ENCODE data around the gene C6orf132. TPM values are rescaled to one million over a fixed set of nuclear protein-coding genes. Genes with fewer than 3 reads are reported as not detected.

Gene C6orf132
- total and polyA plus RNA-seq, 10 of the 15 experiments (the other 5 are each of a cell fraction or from before 2014, with no cell fraction given), result 0.04 to 0.05 TPM; not detected in 8

DNA sequence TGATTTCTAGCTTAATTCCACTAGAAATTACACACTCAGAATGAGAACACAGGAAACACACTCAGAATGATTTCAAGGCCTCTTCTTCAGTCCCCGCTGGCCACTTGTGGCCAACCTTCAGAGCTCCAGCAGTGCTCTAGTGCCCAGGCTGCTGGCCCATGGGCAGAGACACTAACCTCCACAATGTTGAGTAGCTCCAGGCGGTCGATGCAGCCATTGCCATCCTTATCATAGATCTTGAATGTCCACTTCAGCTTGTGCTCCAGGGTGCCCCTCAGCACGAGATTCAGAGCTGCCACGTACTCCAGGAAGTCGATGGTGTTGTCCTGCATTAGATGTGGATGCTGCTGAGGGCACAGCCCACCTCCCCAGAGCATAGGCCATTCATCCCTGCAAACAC, 46.0 kb upstream of the C6orf132 start (continued):
- TF ChIP-seq, protein P1, sequence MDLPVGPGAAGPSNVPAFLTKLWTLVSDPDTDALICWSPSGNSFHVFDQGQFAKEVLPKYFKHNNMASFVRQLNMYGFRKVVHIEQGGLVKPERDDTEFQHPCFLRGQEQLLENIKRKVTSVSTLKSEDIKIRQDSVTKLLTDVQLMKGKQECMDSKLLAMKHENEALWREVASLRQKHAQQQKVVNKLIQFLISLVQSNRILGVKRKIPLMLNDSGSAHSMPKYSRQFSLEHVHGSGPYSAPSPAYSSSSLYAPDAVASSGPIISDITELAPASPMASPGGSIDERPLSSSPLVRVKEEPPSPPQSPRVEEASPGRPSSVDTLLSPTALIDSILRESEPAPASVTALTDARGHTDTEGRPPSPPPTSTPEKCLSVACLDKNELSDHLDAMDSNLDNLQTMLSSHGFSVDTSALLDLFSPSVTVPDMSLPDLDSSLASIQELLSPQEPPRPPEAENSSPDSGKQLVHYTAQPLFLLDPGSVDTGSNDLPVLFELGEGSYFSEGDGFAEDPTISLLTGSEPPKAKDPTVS (IDR thresholded peaks at IDR 0.05; ENCODE audit: low read depth, low read length), result no peak
- TF ChIP-seq SREBF2 (IDR thresholded peaks at IDR 0.05; ENCODE audit: low read length), result no peak
- no peak for TF ChIP-seq RCOR1 (conservative IDR thresholded peaks at IDR 0.05; ENCODE audit: low read depth, low read length)
- no peak for TF ChIP-seq MEF2B (IDR thresholded peaks at IDR 0.05; ENCODE audit: partially characterized antibody, poor library complexity, severe bottlenecking)
- no peak for TF ChIP-seq HDAC2 (IDR thresholded peaks at IDR 0.05)

DNA sequence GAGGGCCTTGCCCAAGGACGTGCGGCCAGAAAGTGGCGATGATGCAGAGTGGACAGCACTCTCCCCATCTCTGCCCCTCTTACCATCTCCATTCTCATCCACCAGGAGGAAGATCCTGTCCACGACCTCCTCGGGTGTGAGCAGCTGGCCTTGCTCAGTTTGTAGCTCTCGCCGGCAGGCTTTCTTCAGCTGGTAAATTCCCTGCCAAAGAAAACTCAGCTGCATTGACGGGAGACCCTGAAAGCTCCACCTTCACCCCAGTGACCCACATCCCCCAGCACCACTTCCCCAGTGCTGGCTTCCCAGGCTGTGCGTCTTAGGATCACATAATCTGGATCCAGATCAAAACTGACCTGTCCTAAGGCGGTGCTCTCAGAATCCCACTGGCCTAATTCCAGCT, 43.2 kb upstream of the C6orf132 start:
- Histone ChIP-seq H3K27me3 (replicated peaks in 1 of 2; ENCODE audit: control insufficient read depth in 2 of 2, insufficient read depth in 2 of 2, low read length in 1 of 2) (no peaks in the 10 kb centered on the region; a peak in 1 of 4 replicates), H3K4me1 (ENCODE audit: control insufficient read depth, insufficient read depth, low read length) (no peaks in the 10 kb centered on the region), H3K9me3 (replicated peaks; ENCODE audit: control insufficient read depth, insufficient read depth, low read length) (no peaks in the 10 kb centered on the region), H2AFZ (ENCODE audit: control insufficient read depth, low read depth, low read length) (no peak overlapping the region), H3K4me2 (ENCODE audit: control insufficient read depth, insufficient read depth) (no peak overlapping the region), H3K9ac (ENCODE audit: control insufficient read depth, insufficient read depth, low read length) (no peak overlapping the region), H3K4me3 (no peak overlapping the region), H3K36me3 (ENCODE audit: control insufficient read depth in 2 of 2, insufficient read depth in 2 of 2, low read length in 1 of 2) (no peaks in the 10 kb centered on the region), H4K20me1 (ENCODE audit: control insufficient read depth, insufficient read depth) (no peaks in the 10 kb centered on the region), H3K27ac (ENCODE audit: control insufficient read depth, insufficient read depth) (no peak overlapping the region), H3K79me2 (ENCODE audit: control insufficient read depth, insufficient read depth, low read length) (no peaks in the 10 kb centered on the region)
- ChIA-PET POLR2A (no interaction called here), SMC1A (ENCODE audit: uncharacterized antibody, unreplicated experiment) (no interaction called here), CTCF (interaction anchor here (0.9 kb wide), 2 partner anchors 32 to 51 kb away, joined by 3 read pairs; no protein-coding TSS in a partner anchor), RAD21 (ENCODE audit: unreplicated experiment) (no interaction called here)
- in situ Hi-C loops (cut with MboI) (no loop called here), intact Hi-C loops (cut with micrococcal nuclease; ENCODE audit: unreplicated experiment) (no loop called here)
- BruUV-seq (replicated peaks), result no TSS peak
- ATAC-seq (no peak), FAIRE-seq (no peak), DNase-seq (ENCODE audit: low read depth, low spot score) (no peak)
- 71% methylated on average over 10 of the region's 10 CpGs for WGBS (ENCODE audit: insufficient coverage, insufficient replicate concordance, low lambda C conversion rate, missing lambda C conversion rate)
- TF ChIP-seq RFX5 (IDR thresholded peaks at IDR 0.05; ENCODE audit: low read depth, low read length), result no peak
- TF ChIP-seq SMAD5 (IDR thresholded peaks at IDR 0.05; ENCODE audit: low read depth), result no peak
- TF ChIP-seq YY1 (IDR thresholded peaks at IDR 0.05; ENCODE audit: low read depth, low read length), result no peak
- TF ChIP-seq, protein P1 (IDR thresholded peaks at IDR 0.05; ENCODE audit: low read depth, low read length), result no peak
- TF ChIP-seq TARDBP (IDR thresholded peaks at IDR 0.05; ENCODE audit: borderline replicate concordance), result no peak
- no peak for TF ChIP-seq IRF4 (IDR thresholded peaks at IDR 0.05; ENCODE audit: low read depth, low read length)
- TF ChIP-seq, protein P2, sequence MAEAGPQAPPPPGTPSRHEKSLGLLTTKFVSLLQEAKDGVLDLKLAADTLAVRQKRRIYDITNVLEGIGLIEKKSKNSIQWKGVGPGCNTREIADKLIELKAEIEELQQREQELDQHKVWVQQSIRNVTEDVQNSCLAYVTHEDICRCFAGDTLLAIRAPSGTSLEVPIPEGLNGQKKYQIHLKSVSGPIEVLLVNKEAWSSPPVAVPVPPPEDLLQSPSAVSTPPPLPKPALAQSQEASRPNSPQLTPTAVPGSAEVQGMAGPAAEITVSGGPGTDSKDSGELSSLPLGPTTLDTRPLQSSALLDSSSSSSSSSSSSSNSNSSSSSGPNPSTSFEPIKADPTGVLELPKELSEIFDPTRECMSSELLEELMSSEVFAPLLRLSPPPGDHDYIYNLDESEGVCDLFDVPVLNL (IDR thresholded peaks at IDR 0.05; ENCODE audit: low read depth, low read length), result no peak
- TF ChIP-seq, protein P3, sequence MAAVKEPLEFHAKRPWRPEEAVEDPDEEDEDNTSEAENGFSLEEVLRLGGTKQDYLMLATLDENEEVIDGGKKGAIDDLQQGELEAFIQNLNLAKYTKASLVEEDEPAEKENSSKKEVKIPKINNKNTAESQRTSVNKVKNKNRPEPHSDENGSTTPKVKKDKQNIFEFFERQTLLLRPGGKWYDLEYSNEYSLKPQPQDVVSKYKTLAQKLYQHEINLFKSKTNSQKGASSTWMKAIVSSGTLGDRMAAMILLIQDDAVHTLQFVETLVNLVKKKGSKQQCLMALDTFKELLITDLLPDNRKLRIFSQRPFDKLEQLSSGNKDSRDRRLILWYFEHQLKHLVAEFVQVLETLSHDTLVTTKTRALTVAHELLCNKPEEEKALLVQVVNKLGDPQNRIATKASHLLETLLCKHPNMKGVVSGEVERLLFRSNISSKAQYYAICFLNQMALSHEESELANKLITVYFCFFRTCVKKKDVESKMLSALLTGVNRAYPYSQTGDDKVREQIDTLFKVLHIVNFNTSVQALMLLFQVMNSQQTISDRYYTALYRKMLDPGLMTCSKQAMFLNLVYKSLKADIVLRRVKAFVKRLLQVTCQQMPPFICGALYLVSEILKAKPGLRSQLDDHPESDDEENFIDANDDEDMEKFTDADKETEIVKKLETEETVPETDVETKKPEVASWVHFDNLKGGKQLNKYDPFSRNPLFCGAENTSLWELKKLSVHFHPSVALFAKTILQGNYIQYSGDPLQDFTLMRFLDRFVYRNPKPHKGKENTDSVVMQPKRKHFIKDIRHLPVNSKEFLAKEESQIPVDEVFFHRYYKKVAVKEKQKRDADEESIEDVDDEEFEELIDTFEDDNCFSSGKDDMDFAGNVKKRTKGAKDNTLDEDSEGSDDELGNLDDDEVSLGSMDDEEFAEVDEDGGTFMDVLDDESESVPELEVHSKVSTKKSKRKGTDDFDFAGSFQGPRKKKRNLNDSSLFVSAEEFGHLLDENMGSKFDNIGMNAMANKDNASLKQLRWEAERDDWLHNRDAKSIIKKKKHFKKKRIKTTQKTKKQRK (IDR thresholded peaks at IDR 0.05; ENCODE audit: low read depth, low read length), result no peak
- no peak for TF ChIP-seq CBX3 (IDR thresholded peaks at IDR 0.05; ENCODE audit: borderline replicate concordance, low read depth)
- no peak for TF ChIP-seq NRF1 (conservative IDR thresholded peaks at IDR 0.05; ENCODE audit: low read depth, low read length)
- no peak for TF ChIP-seq PAX5 (IDR thresholded peaks at IDR 0.05; ENCODE audit: borderline replicate concordance, low read depth, low read length)
- TF ChIP-seq ZNF24 (IDR thresholded peaks at IDR 0.05), result no peak
- TF ChIP-seq BCL11A (IDR thresholded peaks at IDR 0.05; ENCODE audit: low read depth, low read length), result no peak

All from GM12878 (cell line).